ENCODE results near the gene KCNC2.

Gene KCNC2

GRCh38 chr12:75121036-75121705 is 88.5 kb downstream of the KCNC2 start:
- TF ChIP-seq GATA3 (IDR thresholded peaks at IDR 0.05; ENCODE audit: low read depth, low read length): no peak
- TF ChIP-seq GATA2 (IDR thresholded peaks at IDR 0.05; ENCODE audit: low read depth, low read length): no peak

- TF ChIP-seq GATA3 (IDR thresholded peaks at IDR 0.05; ENCODE audit: low read depth, low read length): no peak
- no peak for TF ChIP-seq GATA2 (IDR thresholded peaks at IDR 0.05; ENCODE audit: low read depth, low read length)
These were observed 89.3 kb downstream of the KCNC2 start for GRCh38 chr12:75120311-75120711.

GRCh38 chr12:75116646-75117198 is 92.9 kb downstream of the KCNC2 start:
- TF ChIP-seq GATA2 (IDR thresholded peaks at IDR 0.05; ENCODE audit: low read depth, low read length) (no peak), GATA3 (IDR thresholded peaks at IDR 0.05; ENCODE audit: low read depth, low read length) (no peak)

- no peak for TF ChIP-seq GATA3 (IDR thresholded peaks at IDR 0.05; ENCODE audit: low read depth, low read length)
- TF ChIP-seq GATA2 (IDR thresholded peaks at IDR 0.05; ENCODE audit: low read depth, low read length): no peak
These were observed 93.9 kb downstream of the KCNC2 start for GRCh38 chr12:75115748-75116147.

GRCh38 chr12:75103822-75104221 is 105.8 kb downstream of the KCNC2 start:
- TF ChIP-seq GATA2 (IDR thresholded peaks at IDR 0.05; ENCODE audit: low read depth, low read length) (no peak), GATA3 (IDR thresholded peaks at IDR 0.05; ENCODE audit: low read depth, low read length) (no peak)

GRCh38 chr12:75101781-75102180 is 107.9 kb downstream of the KCNC2 start:
- TF ChIP-seq GATA2 (IDR thresholded peaks at IDR 0.05; ENCODE audit: low read depth, low read length): no peak
- no peak for TF ChIP-seq GATA3 (IDR thresholded peaks at IDR 0.05; ENCODE audit: low read depth, low read length)

- TF ChIP-seq GATA3 (IDR thresholded peaks at IDR 0.05; ENCODE audit: low read depth, low read length) (no peak), GATA2 (IDR thresholded peaks at IDR 0.05; ENCODE audit: low read depth, low read length) (no peak)
These were observed 110.4 kb downstream of the KCNC2 start for GRCh38 chr12:75099210-75099609.

- no peak for TF ChIP-seq GATA2 (IDR thresholded peaks at IDR 0.05; ENCODE audit: low read depth, low read length)
- TF ChIP-seq GATA3 (IDR thresholded peaks at IDR 0.05; ENCODE audit: low read depth, low read length): no peak
These were observed 112.6 kb downstream of the KCNC2 start for GRCh38 chr12:75097003-75097402.

- TF ChIP-seq GATA3 (IDR thresholded peaks at IDR 0.05; ENCODE audit: low read depth, low read length): no peak
- 0 out of 2 replicates have a peak, but pooled peaks have one; percentile 7 for TF ChIP-seq GATA2 (IDR thresholded peaks at IDR 0.05; ENCODE audit: low read depth, low read length)
These were observed 122.0 kb downstream of the KCNC2 start for GRCh38 chr12:75087654-75088053.

GRCh38 chr12:75086091-75087038 is 123.3 kb downstream of the KCNC2 start:
- TF ChIP-seq GATA2 (IDR thresholded peaks at IDR 0.05; ENCODE audit: low read depth, low read length) (no peak), GATA3 (IDR thresholded peaks at IDR 0.05; ENCODE audit: low read depth, low read length) (no peak)

GRCh38 chr12:75081305-75081704 is 128.3 kb downstream of the KCNC2 start:
- TF ChIP-seq GATA3 (IDR thresholded peaks at IDR 0.05; ENCODE audit: low read depth, low read length) (no peak), GATA2 (IDR thresholded peaks at IDR 0.05; ENCODE audit: low read depth, low read length) (no peak)

- TF ChIP-seq GATA2 (IDR thresholded peaks at IDR 0.05; ENCODE audit: low read depth, low read length) (no peak), GATA3 (IDR thresholded peaks at IDR 0.05; ENCODE audit: low read depth, low read length) (no peak)
These were observed 129.1 kb downstream of the KCNC2 start for GRCh38 chr12:75080582-75080981.

- TF ChIP-seq GATA3 (IDR thresholded peaks at IDR 0.05; ENCODE audit: low read depth, low read length) (no peak), GATA2 (IDR thresholded peaks at IDR 0.05; ENCODE audit: low read depth, low read length) (no peak)
These were observed 144.2 kb downstream of the KCNC2 start for GRCh38 chr12:75065482-75065881.

- TF ChIP-seq GATA3 (IDR thresholded peaks at IDR 0.05; ENCODE audit: low read depth, low read length) (no peak), GATA2 (IDR thresholded peaks at IDR 0.05; ENCODE audit: low read depth, low read length) (no peak)
These were observed 146.9 kb downstream of the KCNC2 start for GRCh38 chr12:75062691-75063090.

All from SH-SY5Y (cell line).